Endodermal cell (in vitro differentiated cells): ENCODE data around the gene ATN1. TPM values are rescaled to one million over a fixed set of nuclear protein-coding genes. Genes with fewer than 3 reads are reported as not detected.
"Not testable (repeated sequence)": the region's sequence is repeated elsewhere in the genome, so short reads cannot be mapped to it uniquely, and the experiment has no call there.

Experiments used
- DNase-seq: peaks from one replicate; pipeline ENCODE4 v3.0.0-alpha.2; 2017
- H3K27ac ChIP-seq: 2 replicates; pipeline ENCODE4 v1.5.1; 2013; ENCODE audit warnings: mild to moderate bottlenecking, low read depth, low read length, moderate library complexity
- H3K27me3 ChIP-seq: 2 replicates; pipeline ENCODE4 v1.6.1; 2013; ENCODE audit warnings: mild to moderate bottlenecking, low read length, moderate library complexity; ENCODE audit not compliant: insufficient read depth, control insufficient read depth, poor library complexity, severe bottlenecking
- H3K36me3 ChIP-seq: 2 replicates; pipeline ENCODE4 v1.7.0; 2013; ENCODE audit warnings: mild to moderate bottlenecking, low read length, moderate library complexity; ENCODE audit not compliant: control insufficient read depth, insufficient read depth
- H3K4me1 ChIP-seq: one replicate; pipeline ENCODE4 v1.7.0; 2013; ENCODE audit warnings: low read length; ENCODE audit not compliant: control insufficient read depth, insufficient read depth
- H3K4me3 ChIP-seq: 2 replicates; pipeline ENCODE4 v1.5.1; 2013; ENCODE audit warnings: mild to moderate bottlenecking, low read length, moderate library complexity
- H3K9ac ChIP-seq: 2 replicates; pipeline ENCODE4 v1.6.1; 2013; ENCODE audit warnings: mild to moderate bottlenecking, low read length, moderate library complexity; ENCODE audit not compliant: poor library complexity, severe bottlenecking; ENCODE audit errors: extremely low read depth
- H3K9me3 ChIP-seq: 2 replicates; pipeline ENCODE4 v1.6.1; 2013; ENCODE audit warnings: mild to moderate bottlenecking, low read length, moderate library complexity; ENCODE audit not compliant: control insufficient read depth
- H3K27ac Mint-ChIP-seq: 2 replicates; pipeline ENCODE4 v1.8.0; 2020; ENCODE audit warnings: mixed read lengths
- H3K27me3 Mint-ChIP-seq: 2 replicates; pipeline ENCODE4 v1.8.0; 2021; ENCODE audit warnings: mild to moderate bottlenecking, mixed read lengths; ENCODE audit not compliant: insufficient read depth
- H3K36me3 Mint-ChIP-seq: 2 replicates; pipeline ENCODE4 v1.8.0; 2020; ENCODE audit warnings: low read depth, mixed read lengths
- H3K4me1 Mint-ChIP-seq: 2 replicates; pipeline ENCODE4 v1.8.0; 2020; ENCODE audit warnings: mixed read lengths
- H3K4me3 Mint-ChIP-seq: 2 replicates; pipeline ENCODE4 v1.8.0; 2020; ENCODE audit warnings: mild to moderate bottlenecking, moderate library complexity, mixed read lengths
- H3K9me3 Mint-ChIP-seq: 2 replicates; pipeline ENCODE4 v1.8.0; 2020; ENCODE audit warnings: mild to moderate bottlenecking, mixed read lengths
- WGBS, 2 experiments: methylation state at CpG; one replicate each; pipeline versions ENCODE4 v1.1.5 to v1.1.7; 2013; ENCODE audit warnings: missing lambda C conversion rate in 2 of 2, mixed read lengths in 1 of 2; ENCODE audit not compliant: insufficient coverage in 1 of 2, insufficient read length in 1 of 2; 5-methylcytosine and 5-hydroxymethylcytosine counted together
- total RNA-seq, 2 donors: library from RNA; stranded (reverse); fragmentation: NEBNext Ultra II Directional in 1 of 2; extraction: Animal tissue kit (Norgen Biotek cat#: 25700) in 1 of 2; gene quantifications; 2 replicates in 1 of 2; 3 replicates in 1 of 2; pipeline ENCODE4 v1.2.1, GENCODE V29; 2021
- TF ChIP-seq, protein P1 (sequence below): fragments of 200-600 bp; sonication (generic); conservative IDR thresholded peaks from 2 replicates; pipeline ENCODE4 v1.5.0; 2021; ENCODE audit warnings: antibody characterized with exemption, mild to moderate bottlenecking

Gene ATN1
- total RNA-seq, 2 donors from 2014 or later, result 111 to 244 TPM

- peak overlapping the region; percentile 75 for H3K9ac ChIP-seq
Measured at GRCh38 chr12:6890789-6891645, 36.7 kb upstream of the ATN1 start.

GRCh38 chr12:6891646-6892001 is 36.1 kb upstream of the ATN1 start:
- 93 to 96% methylated on average over 4 to 5 of the region's 5 CpGs for WGBS, 2 experiments
- Mint-ChIP-seq H3K36me3 (peaks cover 20% of the 10 kb centered on the region), H3K4me1 (peaks cover 32% of the 10 kb centered on the region), H3K27ac (peak overlapping the region; percentile 80), H3K4me3 (peak overlapping the region; percentile 62), H3K27me3 (peaks cover 4% of the 10 kb centered on the region), H3K9me3 (peaks cover 10% of the 10 kb centered on the region)
- H3K27ac ChIP-seq, result peak overlapping the region; percentile 3
- no peaks in the 10 kb centered on the region for H3K9me3 ChIP-seq
- H3K36me3 ChIP-seq, result peaks cover 5% of the 10 kb centered on the region
- H3K27me3 ChIP-seq, result no peaks in the 10 kb centered on the region
- peaks cover 4% of the 10 kb centered on the region for H3K4me1 ChIP-seq
- peak overlapping the region; percentile 77 for H3K4me3 ChIP-seq
- TF ChIP-seq, protein P1, sequence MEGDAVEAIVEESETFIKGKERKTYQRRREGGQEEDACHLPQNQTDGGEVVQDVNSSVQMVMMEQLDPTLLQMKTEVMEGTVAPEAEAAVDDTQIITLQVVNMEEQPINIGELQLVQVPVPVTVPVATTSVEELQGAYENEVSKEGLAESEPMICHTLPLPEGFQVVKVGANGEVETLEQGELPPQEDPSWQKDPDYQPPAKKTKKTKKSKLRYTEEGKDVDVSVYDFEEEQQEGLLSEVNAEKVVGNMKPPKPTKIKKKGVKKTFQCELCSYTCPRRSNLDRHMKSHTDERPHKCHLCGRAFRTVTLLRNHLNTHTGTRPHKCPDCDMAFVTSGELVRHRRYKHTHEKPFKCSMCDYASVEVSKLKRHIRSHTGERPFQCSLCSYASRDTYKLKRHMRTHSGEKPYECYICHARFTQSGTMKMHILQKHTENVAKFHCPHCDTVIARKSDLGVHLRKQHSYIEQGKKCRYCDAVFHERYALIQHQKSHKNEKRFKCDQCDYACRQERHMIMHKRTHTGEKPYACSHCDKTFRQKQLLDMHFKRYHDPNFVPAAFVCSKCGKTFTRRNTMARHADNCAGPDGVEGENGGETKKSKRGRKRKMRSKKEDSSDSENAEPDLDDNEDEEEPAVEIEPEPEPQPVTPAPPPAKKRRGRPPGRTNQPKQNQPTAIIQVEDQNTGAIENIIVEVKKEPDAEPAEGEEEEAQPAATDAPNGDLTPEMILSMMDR, result no peak
- no peak for DNase-seq
- H3K9ac ChIP-seq, result peak overlapping the region; percentile 52

More at GRCh38 chr12:6890789-6891645, 36.7 kb upstream of the ATN1 start:
- Histone ChIP-seq H3K4me1 (peaks cover 4% of the 10 kb centered on the region), H3K36me3 (peaks cover 5% of the 10 kb centered on the region), H3K27ac (peak overlapping the region; percentile 90), H3K27me3 (no peaks in the 10 kb centered on the region), H3K4me3 (peak overlapping the region; percentile 77), H3K9me3 (no peaks in the 10 kb centered on the region)
- DNase-seq, result peak; percentile 100
- H3K4me1 Mint-ChIP-seq, result peaks cover 35% of the 10 kb centered on the region
- peaks cover 3% of the 10 kb centered on the region for H3K27me3 Mint-ChIP-seq
- H3K9me3 Mint-ChIP-seq, result peaks cover 10% of the 10 kb centered on the region
- TF ChIP-seq, protein P1, result peak; percentile 100
- H3K4me3 Mint-ChIP-seq, result peak overlapping the region; percentile 62
- H3K36me3 Mint-ChIP-seq, result peaks cover 20% of the 10 kb centered on the region
- H3K27ac Mint-ChIP-seq, result peak overlapping the region; percentile 98
- 8 to 10% methylated on average over 43 to 68 of the region's 68 CpGs for WGBS, 2 experiments

- H3K4me3 ChIP-seq, H3K4me3 Mint-ChIP-seq, H3K36me3 ChIP-seq, H3K9me3 ChIP-seq, H3K27me3 Mint-ChIP-seq, H3K9me3 Mint-ChIP-seq, H3K27me3 ChIP-seq, H3K4me1 ChIP-seq, H3K9ac ChIP-seq, H3K27ac Mint-ChIP-seq, DNase-seq, H3K27ac ChIP-seq: not testable (repeated sequence)
- whole genome bisulfite sequencing, 2 experiments, result 94 to 100% methylated on average over 3 of the region's 3 CpGs
- peaks cover 24% of the 10 kb centered on the region for H3K4me1 Mint-ChIP-seq
- H3K36me3 Mint-ChIP-seq, result peaks cover 20% of the 10 kb centered on the region
Measured at GRCh38 chr12:6892683-6893082, 35.1 kb upstream of the ATN1 start.
